Stimulated activated CD8-positive, alpha-beta memory T cell treated with anti-CD3 and anti-CD28 coated beads, Interleukin-7, amount 100 ng/mL, for 1 hour (primary cell): ENCODE measurements around the gene HLA-DOA.

Experiments used
- DNase-seq, 2 donors: peaks; one replicate each; pipeline ENCODE4 v3.0.0-alpha.2; 2020; ENCODE audit warnings: low read depth in 2 of 2

HLA-DOA gene

GRCh38 chr6:33017018-33017417, 7.6 kb upstream of the HLA-DOA start:
- no peak for DNase-seq

GRCh38 chr6:33015798-33016197, 6.4 kb upstream of the HLA-DOA start:
- no peak for DNase-seq

GRCh38 chr6:33014841-33015634, 5.6 kb upstream of the HLA-DOA start:
- peak in 1 of 2 donors; percentile 21 for DNase-seq

GRCh38 chr6:33013608-33014007, 4.2 kb upstream of the HLA-DOA start:
- no peak for DNase-seq

- no peak for DNase-seq
These were observed 965 bp upstream of the HLA-DOA start for GRCh38 chr6:33010356-33010755.

GRCh38 chr6:33007831-33008400, 1.5 kb downstream of the HLA-DOA start:
- DNase-seq: no peak

- DNase-seq: no peak
These were observed 4.5 kb downstream of the HLA-DOA start for GRCh38 chr6:33004940-33005339.

- DNase-seq: no peak
These were observed 7.7 kb downstream of the HLA-DOA start for GRCh38 chr6:33001685-33002084.

GRCh38 chr6:33000055-33000454, 9.3 kb downstream of the HLA-DOA start:
- DNase-seq: no peak

- DNase-seq: no peak
These were observed 13.9 kb downstream of the HLA-DOA start for GRCh38 chr6:32995448-32995847.

- DNase-seq: no peak
These were observed 15.9 kb downstream of the HLA-DOA start for GRCh38 chr6:32993363-32993973.

GRCh38 chr6:32991972-32992371, 17.4 kb downstream of the HLA-DOA start:
- no peak for DNase-seq

GRCh38 chr6:32989368-32989767, 20.0 kb downstream of the HLA-DOA start:
- no peak for DNase-seq

- peak; percentile 77 to 91 for DNase-seq
These were observed 24.6 kb downstream of the HLA-DOA start for GRCh38 chr6:32984622-32985389.

- no peak for DNase-seq
These were observed 25.3 kb downstream of the HLA-DOA start for GRCh38 chr6:32983964-32984621.

- no peak for DNase-seq
These were observed 25.9 kb downstream of the HLA-DOA start for GRCh38 chr6:32983493-32983848.

GRCh38 chr6:32982702-32983492, 26.5 kb downstream of the HLA-DOA start:
- DNase-seq: no peak

GRCh38 chr6:32982084-32982701, 27.2 kb downstream of the HLA-DOA start:
- no peak for DNase-seq

GRCh38 chr6:32980488-32981038, 28.8 kb downstream of the HLA-DOA start:
- no peak for DNase-seq
